GM20431 (cell line): ENCODE measurements around the gene POLD2.

ENCODE experiments used
- in situ Hi-C: fragments of 300-500 bp; cut with MseI, MboI; formaldehyde crosslinking; loops from one replicate; pipeline ENCODE4 v1.15.0; 2020; ENCODE audit warnings: low sequenced_read_pairs; ENCODE audit not compliant: unreplicated experiment

The POLD2 gene

DNA sequence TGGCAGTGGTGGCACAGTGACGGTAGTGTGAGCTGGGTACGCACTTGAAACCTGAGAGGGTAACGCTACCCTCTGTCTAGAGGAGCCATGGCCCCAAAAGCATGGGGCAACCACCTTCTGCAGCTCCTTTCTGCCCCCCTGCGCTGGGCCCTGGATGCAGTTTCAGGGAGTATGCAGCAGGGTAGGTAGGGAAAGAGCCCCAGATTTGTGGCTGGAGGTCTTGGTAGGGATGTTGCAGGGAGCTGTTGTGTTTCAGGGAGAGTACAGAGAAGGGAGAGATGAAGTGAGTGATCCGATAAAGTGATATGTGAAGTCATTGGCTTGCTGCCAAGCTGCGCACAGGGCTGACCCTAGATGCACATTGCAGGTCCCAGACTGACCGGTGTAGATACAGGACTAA, 55.3 kb downstream of the POLD2 start:
- in situ Hi-C loops: no loop called here

- in situ Hi-C loops: no loop called here
Observed at GRCh38 chr7:44067064-44067951, 56.0 kb downstream of the POLD2 start.

GRCh38 chr7:44066494-44067063, 56.8 kb downstream of the POLD2 start:
- in situ Hi-C loops: no loop called here

- in situ Hi-C loops: no loop called here
Observed at GRCh38 chr7:44066111-44066460, 57.3 kb downstream of the POLD2 start.

DNA sequence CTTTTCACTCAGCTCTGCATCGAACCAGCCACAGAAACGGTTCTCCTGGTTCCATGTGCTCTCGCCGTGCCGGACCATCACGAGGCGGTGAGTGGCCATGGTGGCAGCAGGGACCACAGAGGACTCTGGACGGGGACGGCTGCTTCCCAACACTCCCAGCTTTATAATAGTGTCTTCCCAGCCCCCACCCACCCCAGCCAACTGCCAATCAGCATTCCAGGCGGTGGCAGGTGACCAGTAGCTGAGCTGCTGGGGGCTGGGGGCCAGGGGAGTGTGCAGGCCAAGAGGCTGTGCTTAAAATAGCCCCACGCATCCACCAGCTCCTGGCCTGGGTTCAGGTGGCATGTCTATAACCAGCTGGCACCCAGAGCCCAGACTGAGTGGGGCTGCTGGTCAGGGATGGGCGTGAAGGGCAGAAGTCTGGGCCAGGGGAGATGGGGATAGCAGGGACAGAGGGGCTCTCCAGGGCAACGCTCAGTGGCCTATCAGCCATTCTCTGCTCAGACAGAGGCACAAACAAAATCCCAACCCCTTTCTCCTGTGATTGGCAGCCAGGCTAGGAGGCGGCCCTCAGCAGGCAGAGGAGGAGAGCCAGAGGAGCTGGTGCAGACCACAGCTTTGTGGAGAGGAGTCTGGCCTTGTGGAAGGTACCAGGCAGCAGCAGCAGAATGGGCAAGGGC, 57.8 kb downstream of the POLD2 start, which contains the start of gene PGAM2:
TSS of gene PGAM2 (minus strand) at position 137 of the 680 bp plus-strand sequence. CDS start at position 99, 38 bp downstream.
- in situ Hi-C loops: no loop called here

- in situ Hi-C loops: no loop called here
Observed at GRCh38 chr7:44064791-44065430, 58.4 kb downstream of the POLD2 start.
